NCI-H1417 treated with DMSO at 0.1 percent for 48 hours (cell line): ENCODE results near the gene HPS3.

Source experiments
- DNase-seq: peaks from one replicate; lab custom pipeline; 2025; lab: John Stamatoyannopoulos, UW

The HPS3 gene

GRCh38 chr3:149120051-149120972 lies 9.1 kb upstream of the HPS3 start:
- peak; percentile 35 for DNase-seq

DNA sequence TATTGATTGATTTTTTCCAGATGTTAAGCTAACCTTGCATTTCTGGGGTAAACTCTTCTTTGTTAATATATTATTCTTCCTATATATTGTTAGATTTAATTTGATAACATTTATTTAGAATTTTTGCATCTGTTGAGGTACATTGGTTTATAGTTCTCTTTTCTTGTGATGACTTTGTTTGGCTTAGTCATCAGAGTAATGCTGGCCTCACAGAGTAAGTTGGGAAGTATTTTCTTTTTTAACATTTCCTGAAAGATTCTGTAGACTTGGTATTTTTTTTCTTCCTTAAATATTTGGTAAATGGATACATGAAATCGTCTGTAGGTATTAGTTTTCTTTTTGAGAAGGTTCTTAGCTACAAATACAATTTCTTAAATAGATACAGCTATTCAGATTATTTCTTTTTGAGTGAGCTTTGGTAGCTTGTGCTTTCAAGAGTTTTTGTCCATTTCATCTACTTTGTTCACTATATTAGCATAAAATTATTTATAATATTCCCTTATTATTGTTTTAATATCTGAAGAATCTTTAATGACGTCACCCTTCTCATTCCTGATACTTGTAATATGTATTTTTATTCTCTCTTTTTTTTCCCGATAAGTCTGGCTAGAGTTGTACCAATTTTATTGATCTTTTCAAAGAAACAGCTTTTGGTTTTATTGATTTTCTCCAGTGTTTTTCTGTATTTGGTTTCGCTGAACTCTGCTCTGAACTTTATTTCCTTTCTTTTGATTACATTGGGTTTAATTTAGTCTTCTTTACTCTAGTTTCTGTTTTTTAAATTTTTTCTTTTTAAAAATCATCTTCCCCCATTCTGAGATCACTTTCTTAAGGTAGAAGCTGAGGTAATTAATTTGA lies 6.5 kb upstream of the HPS3 start:
- DNase-seq, result no peak

DNA sequence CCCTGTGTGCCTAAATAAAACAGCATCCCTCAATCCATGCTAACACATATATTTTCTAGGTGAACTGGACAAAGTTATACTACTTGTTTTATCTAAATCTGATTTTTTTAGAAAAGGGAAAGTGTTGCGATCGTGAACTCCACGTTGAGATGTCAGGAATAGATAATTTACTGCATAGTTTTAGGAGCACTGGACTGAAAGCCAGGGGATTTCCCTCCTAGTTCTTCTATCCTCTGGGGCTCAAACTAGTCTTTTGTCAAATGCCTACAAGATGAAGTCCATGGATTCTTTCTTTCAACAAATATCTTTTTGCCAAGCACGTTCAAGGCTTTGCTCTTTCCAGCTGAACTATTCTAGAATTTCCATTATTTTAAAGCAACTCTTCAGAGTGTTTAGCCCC lies 617 bp upstream of the HPS3 start:
- DNase-seq, result no peak

- no peak for DNase-seq
These were observed 2.2 kb downstream of the HPS3 start for GRCh38 chr3:149131589-149131988.

DNA sequence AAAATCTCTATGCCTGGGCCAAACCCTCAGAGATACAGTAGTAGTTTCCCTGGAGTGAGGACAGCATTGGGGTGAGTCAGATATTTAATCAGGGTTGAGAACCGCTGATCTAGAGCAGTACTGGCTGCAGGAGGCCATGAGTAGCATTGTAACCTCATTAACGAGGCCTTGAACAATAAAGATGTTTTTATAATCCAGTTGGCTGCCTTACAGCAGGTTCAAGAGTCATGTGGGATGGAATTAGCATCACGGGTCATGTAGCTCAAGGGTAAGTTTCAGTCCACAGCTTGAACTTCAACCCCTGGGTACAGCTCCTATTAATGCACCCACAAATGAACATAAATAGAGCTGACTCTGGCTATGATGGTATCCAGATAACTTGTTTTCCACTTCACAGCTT lies 5.1 kb downstream of the HPS3 start:
- no peak for DNase-seq

DNA sequence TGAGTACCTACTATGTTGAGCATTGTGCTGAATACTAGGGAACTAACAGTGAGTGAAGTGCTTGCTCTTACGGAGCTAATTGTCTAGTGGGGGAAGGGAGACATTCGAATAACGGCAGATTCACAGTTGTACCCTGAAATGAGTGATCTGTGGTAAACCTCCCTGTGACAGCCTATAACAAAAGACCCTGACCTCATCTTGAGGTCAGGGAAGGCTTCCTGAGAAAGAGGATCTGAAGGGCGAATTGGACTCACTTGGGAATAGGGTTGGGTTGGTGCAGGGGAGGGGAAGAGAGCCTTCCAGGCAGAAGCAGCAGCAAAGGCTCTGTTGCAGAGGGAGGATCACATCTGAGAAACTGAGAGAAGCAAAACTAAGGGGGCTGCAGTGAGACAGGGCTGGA lies 13.2 kb downstream of the HPS3 start:
- no peak for DNase-seq

GRCh38 chr3:149145356-149145755 lies 15.9 kb downstream of the HPS3 start:
- DNase-seq, result no peak

GRCh38 chr3:149145974-149146373 lies 16.5 kb downstream of the HPS3 start:
- no peak for DNase-seq

- DNase-seq, result no peak
These were observed 21.0 kb downstream of the HPS3 start for GRCh38 chr3:149150436-149150835.

- DNase-seq, result no peak
These were observed 22.4 kb downstream of the HPS3 start for GRCh38 chr3:149151843-149152242.

GRCh38 chr3:149152420-149152819 lies 23.0 kb downstream of the HPS3 start:
- DNase-seq, result no peak

- no peak for DNase-seq
These were observed 24.0 kb downstream of the HPS3 start for GRCh38 chr3:149153402-149153801.

GRCh38 chr3:149160754-149161300 lies 31.4 kb downstream of the HPS3 start:
- DNase-seq, result no peak

DNA sequence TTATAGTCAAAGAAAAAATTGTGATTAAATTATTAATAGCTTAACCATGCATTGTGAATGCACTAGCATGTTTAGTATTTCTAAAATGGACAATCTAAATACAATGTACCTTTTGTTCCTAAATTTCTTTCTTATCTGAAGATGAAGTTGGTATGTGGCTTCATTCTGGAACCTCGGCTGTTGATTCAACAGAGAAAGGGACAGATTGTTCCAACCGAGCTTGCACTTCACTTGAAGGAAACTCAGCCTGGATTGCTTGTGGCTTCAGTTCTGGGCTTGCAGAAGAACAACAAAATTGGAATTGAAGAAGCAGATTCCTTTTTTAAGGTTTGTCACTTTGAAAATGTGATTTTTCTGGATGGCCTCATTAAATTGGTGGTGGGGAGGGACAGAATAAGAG lies 32.6 kb downstream of the HPS3 start:
- no peak for DNase-seq

- DNase-seq, result no peak
These were observed 33.6 kb downstream of the HPS3 start for GRCh38 chr3:149163066-149163465.

- DNase-seq, result no peak
These were observed 38.5 kb downstream of the HPS3 start for GRCh38 chr3:149167898-149168297.

DNA sequence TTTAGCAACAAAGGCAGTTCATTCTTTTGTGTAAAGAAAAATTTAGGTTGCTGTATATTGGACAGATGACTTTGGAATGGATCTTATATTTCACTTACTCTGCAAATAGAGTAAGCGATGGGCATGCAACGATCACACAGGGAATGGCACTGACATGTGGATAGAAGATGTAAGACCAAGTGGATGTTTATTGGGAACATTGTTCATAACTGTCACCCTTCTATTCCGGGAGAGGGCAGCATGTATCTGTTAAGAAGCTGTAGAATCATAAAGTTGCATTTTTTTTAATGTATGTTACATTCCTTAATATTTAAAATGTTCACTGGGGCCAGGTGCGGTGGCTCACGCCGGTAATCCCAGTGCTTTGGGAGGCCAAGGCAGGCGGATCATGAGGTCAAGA lies 41.2 kb downstream of the HPS3 start:
- no peak for DNase-seq

- no peak for DNase-seq
These were observed 45.5 kb downstream of the HPS3 start for GRCh38 chr3:149174901-149175300.

DNA sequence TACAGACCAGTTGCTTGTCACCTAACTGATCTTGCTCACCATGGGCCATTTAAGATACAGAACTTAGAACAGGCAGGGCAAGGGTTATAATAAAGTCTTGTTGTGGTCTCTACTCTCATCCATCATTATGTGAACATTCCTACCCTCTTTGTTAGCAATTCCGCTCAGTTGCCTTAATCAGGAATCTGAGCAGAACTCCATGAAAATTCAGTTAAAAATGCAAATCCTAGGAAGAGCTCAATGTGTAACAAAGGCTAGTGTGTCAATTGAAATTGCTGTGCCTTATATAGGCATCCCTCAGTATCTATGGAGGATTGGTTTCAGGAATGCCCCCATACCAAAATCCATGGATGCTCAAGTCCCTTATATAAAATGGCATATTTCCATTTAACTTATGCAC lies 47.7 kb downstream of the HPS3 start:
- no peak for DNase-seq

GRCh38 chr3:149179220-149179619 lies 49.8 kb downstream of the HPS3 start:
- no peak for DNase-seq

GRCh38 chr3:149180057-149180573 lies 50.7 kb downstream of the HPS3 start:
- no peak for DNase-seq

DNA sequence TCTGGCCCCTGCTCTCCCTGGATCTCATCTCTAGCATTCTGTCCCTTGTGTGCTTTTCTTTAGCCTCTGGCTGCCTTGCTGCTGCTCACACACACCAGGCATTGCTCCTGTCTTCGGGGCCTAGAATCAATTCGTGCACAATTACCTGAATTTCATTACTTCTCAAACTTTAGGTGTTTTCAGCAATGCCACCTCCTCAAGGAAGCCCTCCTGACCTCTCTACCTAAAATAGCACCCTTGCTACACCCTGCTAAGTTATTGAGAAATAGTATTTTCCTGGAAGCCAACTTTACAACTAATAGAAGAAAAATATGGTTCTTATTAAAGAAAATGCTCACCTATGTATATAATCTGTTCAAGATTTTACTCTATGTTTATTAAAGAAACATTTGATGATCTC lies 51.7 kb downstream of the HPS3 start:
- no peak for DNase-seq

DNA sequence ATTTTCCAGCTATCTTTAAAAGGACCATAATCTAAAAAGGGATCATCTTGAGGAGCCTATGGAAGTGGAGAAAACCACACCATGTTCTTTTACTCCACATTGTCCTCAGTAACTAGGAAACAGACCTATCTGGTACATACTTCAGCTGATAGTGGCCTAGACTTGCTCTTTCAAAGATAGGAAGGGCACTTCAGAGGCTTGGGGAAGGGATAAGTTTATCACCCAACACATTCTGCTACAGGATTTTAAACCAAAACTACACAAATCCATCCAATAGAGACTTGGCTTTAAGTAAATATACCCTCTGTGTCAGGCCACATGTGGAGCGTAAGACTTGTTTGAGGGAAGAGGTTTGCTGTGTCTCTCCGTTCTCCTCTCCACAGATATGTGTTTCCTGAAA lies 56.8 kb downstream of the HPS3 start:
- no peak for DNase-seq
